ENCODE results near the gene SLCO3A1. TPM values are rescaled to one million over a fixed set of nuclear protein-coding genes. Genes with fewer than 3 reads are reported as not detected.

Gene SLCO3A1
- total RNA-seq, 1 experiment from 2014 or later: not detected

DNA sequence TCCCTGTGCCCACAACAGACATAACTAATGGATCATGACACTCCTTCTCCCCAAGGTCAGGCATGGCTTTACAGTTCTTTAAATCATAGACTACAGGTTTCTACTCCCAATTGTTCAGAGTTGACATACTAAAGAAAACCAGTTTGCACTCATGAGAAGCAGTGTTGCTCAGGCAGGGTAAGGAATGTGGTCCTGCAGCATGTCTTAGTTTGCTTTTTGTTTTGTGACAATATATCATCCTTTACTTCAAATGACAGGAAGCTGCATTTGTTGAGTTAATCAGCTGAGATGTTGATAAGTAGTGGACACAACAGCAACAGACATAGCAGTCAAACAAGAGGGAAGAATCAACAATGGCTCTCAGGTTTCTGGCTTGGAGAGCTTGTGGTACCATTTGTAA, 267.5 kb downstream of the SLCO3A1 start:
- peak in 1 of 2 experiments; percentile 49 for DNase-seq
- POLR2A ChIA-PET: no interaction called here
- Mint-ChIP-seq H3K27ac (ENCODE audit: unreplicated experiment) (peak overlapping the region; percentile 37), H3K27me3 (ENCODE audit: insufficient read depth, unreplicated experiment) (no peaks in the 10 kb centered on the region), H3K4me3 (ENCODE audit: unreplicated experiment) (no peak overlapping the region), H3K36me3 (ENCODE audit: insufficient read depth, unreplicated experiment) (no peaks in the 10 kb centered on the region), H3K4me1 (ENCODE audit: low read depth, unreplicated experiment) (peaks cover 23% of the 10 kb centered on the region), H3K9me3 (ENCODE audit: unreplicated experiment) (peaks cover 13% of the 10 kb centered on the region)
- H3K36me3 ChIP-seq (ENCODE audit: control insufficient read depth, insufficient read depth, low read length): no peaks in the 10 kb centered on the region
- no peaks in the 10 kb centered on the region for H3K9me3 ChIP-seq
- peaks cover 10% of the 10 kb centered on the region for H3K4me1 ChIP-seq
- intact Hi-C loops (cut with micrococcal nuclease; ENCODE audit: unreplicated experiment): no loop called here
- TF ChIP-seq, protein P1, sequence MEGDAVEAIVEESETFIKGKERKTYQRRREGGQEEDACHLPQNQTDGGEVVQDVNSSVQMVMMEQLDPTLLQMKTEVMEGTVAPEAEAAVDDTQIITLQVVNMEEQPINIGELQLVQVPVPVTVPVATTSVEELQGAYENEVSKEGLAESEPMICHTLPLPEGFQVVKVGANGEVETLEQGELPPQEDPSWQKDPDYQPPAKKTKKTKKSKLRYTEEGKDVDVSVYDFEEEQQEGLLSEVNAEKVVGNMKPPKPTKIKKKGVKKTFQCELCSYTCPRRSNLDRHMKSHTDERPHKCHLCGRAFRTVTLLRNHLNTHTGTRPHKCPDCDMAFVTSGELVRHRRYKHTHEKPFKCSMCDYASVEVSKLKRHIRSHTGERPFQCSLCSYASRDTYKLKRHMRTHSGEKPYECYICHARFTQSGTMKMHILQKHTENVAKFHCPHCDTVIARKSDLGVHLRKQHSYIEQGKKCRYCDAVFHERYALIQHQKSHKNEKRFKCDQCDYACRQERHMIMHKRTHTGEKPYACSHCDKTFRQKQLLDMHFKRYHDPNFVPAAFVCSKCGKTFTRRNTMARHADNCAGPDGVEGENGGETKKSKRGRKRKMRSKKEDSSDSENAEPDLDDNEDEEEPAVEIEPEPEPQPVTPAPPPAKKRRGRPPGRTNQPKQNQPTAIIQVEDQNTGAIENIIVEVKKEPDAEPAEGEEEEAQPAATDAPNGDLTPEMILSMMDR (IDR thresholded peaks at IDR 0.05; ENCODE audit: insufficient read depth in 1 of 2, low read depth in 1 of 2, low read length in 1 of 2, severe bottlenecking in 1 of 2, unreplicated experiment in 1 of 2): no peak
- H3K4me3 ChIP-seq (ENCODE audit: low read depth, low read length): no peak overlapping the region
- H3K27me3 ChIP-seq (replicated peaks; ENCODE audit: control insufficient read depth, insufficient read depth, low read length): no peaks in the 10 kb centered on the region
- BruUV-seq (replicated peaks): no TSS peak
- CTCF ChIA-PET: interaction anchor here (0.8 kb wide), 1 partner anchor 30 kb away, joined by 3 read pairs; no protein-coding TSS in a partner anchor

DNA sequence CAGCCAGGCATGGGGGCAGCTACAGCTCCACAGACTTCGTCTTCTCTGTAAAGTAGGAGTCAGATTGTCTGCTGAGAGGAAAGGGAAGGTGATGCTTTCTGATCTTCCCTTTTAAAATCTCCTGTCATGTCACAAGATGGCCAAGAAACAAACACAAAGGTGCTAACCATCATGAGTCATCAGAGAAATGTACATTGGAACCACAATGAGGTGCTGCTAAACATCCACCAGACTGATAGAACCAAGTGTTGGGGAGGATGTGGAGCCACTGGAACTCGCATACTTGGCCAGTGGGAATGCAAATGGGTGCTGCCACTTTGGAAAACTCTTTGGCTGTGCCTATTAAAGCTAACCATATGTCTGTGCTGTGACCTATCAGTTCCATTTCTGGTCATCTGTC, 268.8 kb downstream of the SLCO3A1 start:
- intact Hi-C loops (cut with micrococcal nuclease; ENCODE audit: unreplicated experiment): no loop called here
- no peak for DNase-seq
- no peaks in the 10 kb centered on the region for H3K9me3 ChIP-seq
- H3K4me3 ChIP-seq (ENCODE audit: low read depth, low read length): no peak overlapping the region
- ChIA-PET POLR2A (no interaction called here), CTCF (no interaction called here)
- H3K36me3 Mint-ChIP-seq (ENCODE audit: insufficient read depth, unreplicated experiment): no peaks in the 10 kb centered on the region
- H3K9me3 Mint-ChIP-seq (ENCODE audit: unreplicated experiment): peaks cover 13% of the 10 kb centered on the region
- no peaks in the 10 kb centered on the region for H3K27me3 ChIP-seq (replicated peaks; ENCODE audit: control insufficient read depth, insufficient read depth, low read length)
- H3K36me3 ChIP-seq (ENCODE audit: control insufficient read depth, insufficient read depth, low read length): no peaks in the 10 kb centered on the region
- no peak overlapping the region for H3K4me3 Mint-ChIP-seq (ENCODE audit: unreplicated experiment)
- peaks cover 23% of the 10 kb centered on the region for H3K4me1 Mint-ChIP-seq (ENCODE audit: low read depth, unreplicated experiment)
- H3K27me3 Mint-ChIP-seq (ENCODE audit: insufficient read depth, unreplicated experiment): no peaks in the 10 kb centered on the region
- no peak overlapping the region for H3K27ac Mint-ChIP-seq (ENCODE audit: unreplicated experiment)
- no TSS peak for BruUV-seq (replicated peaks)
- H3K4me1 ChIP-seq: peaks cover 10% of the 10 kb centered on the region
- TF ChIP-seq, protein P1 (IDR thresholded peaks at IDR 0.05; ENCODE audit: insufficient read depth in 1 of 2, low read depth in 1 of 2, low read length in 1 of 2, severe bottlenecking in 1 of 2, unreplicated experiment in 1 of 2): no peak

DNA sequence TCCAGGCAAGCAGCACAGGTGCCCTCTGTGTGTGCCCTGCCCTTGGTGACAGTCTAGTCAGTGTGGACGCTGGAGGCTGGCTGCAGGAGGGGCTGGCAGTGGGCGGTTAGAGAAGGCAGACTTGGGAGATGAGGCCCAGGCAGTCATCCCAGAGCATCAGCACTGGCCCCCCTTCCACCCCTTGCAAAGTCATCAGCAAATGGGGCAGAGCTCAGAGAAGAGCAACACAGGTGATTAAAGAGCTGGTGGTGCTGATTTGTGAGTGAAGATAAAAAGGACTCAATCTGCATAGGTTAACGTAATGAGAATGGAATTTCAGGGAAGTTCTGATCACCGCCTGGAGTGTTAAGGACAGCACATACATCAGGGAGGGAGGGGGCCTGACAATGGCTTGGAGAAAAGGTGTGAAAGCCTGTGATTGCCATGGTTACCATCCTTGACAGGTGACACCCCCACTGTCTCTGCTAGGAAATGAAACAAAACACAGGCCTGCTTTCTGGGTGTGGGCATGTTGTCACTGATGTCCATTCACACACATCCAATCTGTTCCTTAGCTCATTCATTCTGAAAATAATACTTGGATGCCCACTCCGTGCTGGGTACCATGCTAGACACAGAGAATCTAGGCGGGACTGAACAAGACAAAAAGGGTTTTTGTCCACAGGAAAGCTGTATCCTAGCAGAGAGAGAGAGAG, 270.6 kb downstream of the SLCO3A1 start:
- peaks cover 5% of the 10 kb centered on the region for H3K27me3 Mint-ChIP-seq (ENCODE audit: insufficient read depth, unreplicated experiment)
- no peak overlapping the region for H3K27ac Mint-ChIP-seq (ENCODE audit: unreplicated experiment)
- no peaks in the 10 kb centered on the region for H3K36me3 Mint-ChIP-seq (ENCODE audit: insufficient read depth, unreplicated experiment)
- peaks cover 23% of the 10 kb centered on the region for H3K4me1 Mint-ChIP-seq (ENCODE audit: low read depth, unreplicated experiment)
- CTCF ChIA-PET: no interaction called here
- Histone ChIP-seq H3K4me1 (peaks cover 10% of the 10 kb centered on the region), H3K9me3 (no peaks in the 10 kb centered on the region), H3K36me3 (ENCODE audit: control insufficient read depth, insufficient read depth, low read length) (no peaks in the 10 kb centered on the region), H3K4me3 (ENCODE audit: low read depth, low read length) (no peak overlapping the region), H3K27me3 (replicated peaks; ENCODE audit: control insufficient read depth, insufficient read depth, low read length) (no peaks in the 10 kb centered on the region)
- POLR2A ChIA-PET: no interaction called here
- intact Hi-C loops (cut with micrococcal nuclease; ENCODE audit: unreplicated experiment): no loop called here
- DNase-seq: no peak
- TF ChIP-seq, protein P1 (IDR thresholded peaks at IDR 0.05; ENCODE audit: insufficient read depth in 1 of 2, low read depth in 1 of 2, low read length in 1 of 2, severe bottlenecking in 1 of 2, unreplicated experiment in 1 of 2): no peak
- H3K4me3 Mint-ChIP-seq (ENCODE audit: unreplicated experiment): no peak overlapping the region
- no TSS peak for BruUV-seq (replicated peaks)
- H3K9me3 Mint-ChIP-seq (ENCODE audit: unreplicated experiment): peaks cover 13% of the 10 kb centered on the region

Measured in Caco-2 (cell line).